ENCODE results near the gene FYCO1. TPM values are rescaled to one million over a fixed set of nuclear protein-coding genes. Genes with fewer than 3 reads are reported as not detected.

Gene FYCO1
- total and polyA plus RNA-seq, 2 of the 8 experiments (the other 6 are each of a cell fraction or from before 2014, with no cell fraction given): 4.8 to 10.8 TPM

- H3K4me3 ChIP-seq (ENCODE audit: extremely low read depth in 1 of 4, insufficient read depth in 2 of 4, low read depth in 3 of 4, low read length in 4 of 4): no peak overlapping the region
- peaks cover 0 to 3% of the 10 kb centered on the region in 2 experiments for H4K20me1 ChIP-seq (replicated peaks in 1 of 2; ENCODE audit: control insufficient read depth in 1 of 2, insufficient read depth in 2 of 2, low read length in 2 of 2)
- no peak overlapping the region for H4K8ac ChIP-seq (ENCODE audit: extremely low read depth, insufficient read depth, low read length)
- no peak overlapping the region for H2BK20ac ChIP-seq (ENCODE audit: low read length)
- DNase-seq (ENCODE audit: low read depth in 1 of 2, low spot score in 2 of 2) (no peak), FAIRE-seq (no peak)
- no peak overlapping the region for H3K9ac ChIP-seq (replicated peaks in 1 of 4; ENCODE audit: extremely low read depth in 1 of 4, low read depth in 3 of 4, low read length in 3 of 4)
- no peak overlapping the region for H2AK5ac ChIP-seq (ENCODE audit: low read depth, low read length)
- H2AFZ ChIP-seq (ENCODE audit: low read length): no peak overlapping the region
- ChIA-PET CTCF (ENCODE audit: partially characterized antibody) (interaction anchor here (1.1 to 1.7 kb wide), 6 partner anchors 19 to 366 kb away, joined by 3 to 4 read pairs (median 3); partner anchors contain the start of gene CCR9), POLR2A (ENCODE audit: partially characterized antibody) (interaction anchor here (1.5 kb wide), 1 partner anchor 9 kb away, joined by 5 read pairs; no protein-coding TSS in a partner anchor)
- H2BK120ac ChIP-seq (replicated peaks; ENCODE audit: low read depth, low read length): no peak overlapping the region
- H2BK15ac ChIP-seq (ENCODE audit: low read length): no peak overlapping the region
- H3K23me2 ChIP-seq (ENCODE audit: low read depth, low read length): no peaks in the 10 kb centered on the region
- no peak overlapping the region for H4K5ac ChIP-seq (ENCODE audit: insufficient read length, low read depth, low read length)
- H2BK5ac ChIP-seq (ENCODE audit: low read depth, low read length): no peak overlapping the region
- H3K23ac ChIP-seq (ENCODE audit: insufficient read length): no peak overlapping the region
- no peak overlapping the region for H3K4ac ChIP-seq (replicated peaks; ENCODE audit: insufficient read length, low read depth, low read length)
- H3K56ac ChIP-seq (replicated peaks; ENCODE audit: insufficient read length, low read depth, low read length): no peak overlapping the region
- H3K14ac ChIP-seq (ENCODE audit: insufficient read length): no peak overlapping the region
- peaks cover 0 to 4% (median 0%) of the 10 kb centered on the region in 4 experiments; a peak in 3 of 7 replicates for H3K27me3 ChIP-seq (replicated peaks in 1 of 4; ENCODE audit: control insufficient read depth in 3 of 4, extremely low read depth in 1 of 4, insufficient read depth in 3 of 4, low read length in 3 of 4)
- no peaks in the 10 kb centered on the region for H3K9me3 ChIP-seq (ENCODE audit: insufficient read depth in 2 of 2, low read depth in 1 of 2, low read length in 1 of 2)
- H3K27ac ChIP-seq (ENCODE audit: low read depth, low read length): no peak overlapping the region
- H3K4me2 ChIP-seq (ENCODE audit: insufficient read depth in 1 of 2, low read depth in 2 of 2, low read length in 2 of 2): no peak overlapping the region
- H3K79me1 ChIP-seq (ENCODE audit: low read depth, low read length): no peaks in the 10 kb centered on the region
- no peak overlapping the region for H3K18ac ChIP-seq (ENCODE audit: extremely low read depth, low read length)
- H4K91ac ChIP-seq (replicated peaks; ENCODE audit: insufficient read length, low read length): no peak overlapping the region
- H3K4me1 ChIP-seq (replicated peaks in 1 of 4; ENCODE audit: control insufficient read depth in 3 of 4, insufficient read depth in 4 of 4, low read length in 3 of 4): no peaks in the 10 kb centered on the region; a peak in 1 of 7 replicates
- H3K79me2 ChIP-seq (ENCODE audit: control insufficient read depth in 1 of 2, insufficient read depth in 2 of 2, low read length in 2 of 2): no peaks in the 10 kb centered on the region
- H2BK12ac ChIP-seq (ENCODE audit: low read depth, low read length): no peak overlapping the region
- no peaks in the 10 kb centered on the region for H3K36me3 ChIP-seq (ENCODE audit: control insufficient read depth in 2 of 4, insufficient read depth in 4 of 4, low read length in 3 of 4)
- 92% methylated on average over 4 of the region's 4 CpGs; no CpG with 5 or more reads in 1 of the 2 experiments for WGBS, 2 experiments (ENCODE audit: extremely low coverage in 1 of 2, insufficient coverage in 1 of 2, insufficient read length in 1 of 2, insufficient replicate concordance in 2 of 2, low coverage in 1 of 2, low lambda C conversion rate in 2 of 2, missing lambda C conversion rate in 1 of 2)
These were observed 84.7 kb downstream of the FYCO1 start for GRCh38 chr3:45910892-45911291.
